AG04449 (cell line): Measurements from ENCODE around the gene ENC1.

Source experiments
- CTCF ChIA-PET: fragments of 350-600 bp; formaldehyde crosslinking; extraction: SDS; loops from one replicate; lab custom pipeline; 2021; ENCODE audit warnings: antibody characterized with exemption; lab: Yijun Ruan, JAX
- POLR2A ChIA-PET: fragments of 400-600, 350-600 bp; formaldehyde crosslinking; extraction: SDS; loops from one replicate; lab custom pipeline; 2020; ENCODE audit warnings: antibody characterized with exemption, inconsistent platforms; lab: Yijun Ruan, JAX
- DNase-seq: peaks from one replicate; pipeline ENCODE4 v3.0.0-alpha.2; 2010; ENCODE audit warnings: low read depth, low spot score
- H3K4me3 ChIP-seq: 2 replicates; pipeline ENCODE4 v1.5.1; 2011; ENCODE audit warnings: low read depth, mild to moderate bottlenecking, control low read depth, low read length
- TF ChIP-seq, protein P1 (sequence below): IDR thresholded peaks from one replicate; pipeline ENCODE4 v1.5.1; 2011; ENCODE audit warnings: mild to moderate bottlenecking, moderate library complexity, low read length, control low read depth, inconsistent platforms; ENCODE audit not compliant: insufficient read depth; ENCODE audit errors: missing control alignments

ENC1 gene

DNA sequence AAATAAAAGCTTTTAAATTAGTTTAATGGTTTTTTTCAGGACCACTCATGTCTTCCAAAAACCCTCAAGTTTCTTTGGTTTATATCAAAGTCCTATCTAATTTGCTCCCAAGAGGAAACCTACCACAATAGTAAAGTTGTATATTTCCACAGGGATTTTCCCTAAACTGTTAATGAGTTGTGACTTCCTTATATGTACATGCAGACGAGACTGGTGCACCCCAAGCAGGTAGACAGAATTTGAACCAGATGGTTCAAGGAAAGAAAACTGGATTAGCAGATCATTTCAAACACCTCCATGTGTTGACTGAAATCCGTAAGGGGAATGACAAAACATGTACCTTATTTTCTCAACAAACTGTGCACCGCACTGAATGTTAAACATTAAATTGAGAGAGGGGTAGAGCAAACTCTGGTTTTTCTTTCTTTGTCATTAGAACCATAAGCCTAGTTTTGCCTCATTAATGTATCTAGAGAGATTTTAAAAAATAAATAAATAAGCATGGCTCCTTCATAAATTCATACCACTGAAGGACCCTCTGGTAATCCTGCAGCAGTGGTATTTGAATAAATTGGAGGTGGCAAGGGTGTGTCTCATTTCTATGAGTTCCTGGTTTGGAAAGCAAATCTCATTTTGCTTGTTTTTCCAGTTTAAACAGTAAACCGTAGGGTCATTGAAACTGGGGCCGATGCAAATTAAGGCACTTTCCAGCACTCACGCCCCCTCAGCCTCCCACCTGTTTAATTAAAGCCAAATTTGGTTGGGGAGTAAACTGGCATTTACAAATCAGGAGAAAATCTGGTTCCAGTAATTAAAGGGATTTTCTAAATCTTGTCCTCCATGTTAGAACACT lies 51.1 kb downstream of the ENC1 start:
- CTCF ChIA-PET = no interaction called here
- H3K4me3 ChIP-seq = no peak overlapping the region
- no peak for DNase-seq
- POLR2A ChIA-PET = no interaction called here
- TF ChIP-seq, protein P1, sequence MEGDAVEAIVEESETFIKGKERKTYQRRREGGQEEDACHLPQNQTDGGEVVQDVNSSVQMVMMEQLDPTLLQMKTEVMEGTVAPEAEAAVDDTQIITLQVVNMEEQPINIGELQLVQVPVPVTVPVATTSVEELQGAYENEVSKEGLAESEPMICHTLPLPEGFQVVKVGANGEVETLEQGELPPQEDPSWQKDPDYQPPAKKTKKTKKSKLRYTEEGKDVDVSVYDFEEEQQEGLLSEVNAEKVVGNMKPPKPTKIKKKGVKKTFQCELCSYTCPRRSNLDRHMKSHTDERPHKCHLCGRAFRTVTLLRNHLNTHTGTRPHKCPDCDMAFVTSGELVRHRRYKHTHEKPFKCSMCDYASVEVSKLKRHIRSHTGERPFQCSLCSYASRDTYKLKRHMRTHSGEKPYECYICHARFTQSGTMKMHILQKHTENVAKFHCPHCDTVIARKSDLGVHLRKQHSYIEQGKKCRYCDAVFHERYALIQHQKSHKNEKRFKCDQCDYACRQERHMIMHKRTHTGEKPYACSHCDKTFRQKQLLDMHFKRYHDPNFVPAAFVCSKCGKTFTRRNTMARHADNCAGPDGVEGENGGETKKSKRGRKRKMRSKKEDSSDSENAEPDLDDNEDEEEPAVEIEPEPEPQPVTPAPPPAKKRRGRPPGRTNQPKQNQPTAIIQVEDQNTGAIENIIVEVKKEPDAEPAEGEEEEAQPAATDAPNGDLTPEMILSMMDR = no peak

DNA sequence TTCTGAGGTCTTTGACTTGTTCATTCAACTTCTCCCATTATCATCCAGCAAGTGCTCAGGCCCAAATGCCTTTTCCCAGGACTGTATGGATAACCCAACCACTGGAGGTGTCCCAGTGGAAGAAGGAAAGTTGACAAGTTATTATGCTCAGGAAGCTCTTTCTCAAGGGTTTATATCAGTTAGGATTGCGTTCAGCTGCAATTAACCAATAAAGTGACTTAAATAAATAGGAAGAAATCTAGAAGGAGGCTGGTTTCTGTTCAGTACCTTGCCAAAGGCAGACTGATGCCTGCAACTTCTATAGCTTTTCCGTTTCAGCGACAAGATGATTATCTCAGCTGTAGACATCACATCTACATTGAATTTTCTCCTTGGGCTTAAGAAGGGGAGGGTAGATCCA lies 52.1 kb downstream of the ENC1 start:
- TF ChIP-seq, protein P1 = no peak
- ChIA-PET POLR2A (no interaction called here), CTCF (no interaction called here)
- no peak for DNase-seq
- H3K4me3 ChIP-seq = no peak overlapping the region

DNA sequence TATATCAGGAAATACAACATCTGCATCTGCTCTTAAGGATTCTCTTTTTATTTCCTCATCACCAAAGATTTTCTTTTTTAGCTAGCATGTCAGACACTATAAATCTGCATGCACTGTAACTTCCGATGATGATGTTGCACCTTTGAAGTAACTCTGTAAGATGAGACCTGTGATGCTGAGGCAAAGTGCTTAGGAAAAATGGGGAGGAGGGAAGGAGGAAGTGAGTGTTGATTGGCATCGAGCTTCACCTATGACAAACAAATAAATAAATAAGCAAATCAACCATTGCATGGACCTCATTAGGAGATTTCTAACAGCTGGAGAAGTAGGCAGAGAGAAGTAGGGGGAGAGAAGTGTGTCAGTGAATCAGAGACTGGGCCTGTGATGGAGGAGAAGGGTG lies 52.6 kb downstream of the ENC1 start:
- CTCF ChIA-PET = no interaction called here
- TF ChIP-seq, protein P1 = no peak
- POLR2A ChIA-PET = no interaction called here
- no peak for DNase-seq
- no peak overlapping the region for H3K4me3 ChIP-seq

DNA sequence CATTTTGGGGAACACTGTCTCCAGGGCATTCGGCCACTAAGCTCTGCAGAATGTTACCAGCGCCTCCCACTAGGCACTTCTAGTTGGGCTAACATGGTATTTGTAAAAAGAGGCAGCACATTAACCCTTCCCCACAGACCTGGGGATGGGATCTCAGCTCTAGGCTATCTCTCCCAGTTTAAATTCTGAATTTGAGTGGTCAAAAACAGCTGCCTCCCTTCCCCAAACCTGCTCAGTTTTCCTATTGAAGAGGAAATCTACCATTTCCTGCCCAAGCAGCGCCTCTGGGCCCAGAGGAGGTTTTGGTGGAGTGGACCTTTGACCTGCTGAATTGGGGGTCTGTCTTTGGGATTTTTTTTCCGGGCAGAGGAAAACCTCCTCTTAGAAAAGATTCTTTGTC lies 53.2 kb downstream of the ENC1 start:
- POLR2A ChIA-PET = no interaction called here
- no peak for DNase-seq
- TF ChIP-seq, protein P1 = no peak
- H3K4me3 ChIP-seq = no peak overlapping the region
- CTCF ChIA-PET = no interaction called here

DNA sequence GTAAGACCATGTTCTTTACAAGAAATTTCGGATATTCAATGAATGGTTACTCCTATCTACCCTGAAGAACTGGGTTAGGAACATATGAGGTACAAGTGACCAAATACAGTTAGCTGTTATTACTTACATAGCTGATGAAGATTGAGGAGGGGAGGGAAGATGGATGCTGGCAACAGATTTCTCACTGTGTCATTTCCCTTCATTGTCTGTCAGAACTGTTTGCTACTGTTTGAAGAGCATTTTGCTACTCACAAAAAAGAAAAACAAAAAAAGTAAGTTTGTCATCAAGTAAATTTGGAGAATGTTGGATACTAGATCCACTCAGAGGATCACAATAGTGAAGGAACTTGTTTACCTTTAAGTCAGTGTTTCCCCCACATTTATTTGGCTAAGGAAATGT lies 53.7 kb downstream of the ENC1 start:
- POLR2A ChIA-PET = no interaction called here
- CTCF ChIA-PET = no interaction called here
- no peak for DNase-seq
- no peak overlapping the region for H3K4me3 ChIP-seq
- TF ChIP-seq, protein P1 = no peak

DNA sequence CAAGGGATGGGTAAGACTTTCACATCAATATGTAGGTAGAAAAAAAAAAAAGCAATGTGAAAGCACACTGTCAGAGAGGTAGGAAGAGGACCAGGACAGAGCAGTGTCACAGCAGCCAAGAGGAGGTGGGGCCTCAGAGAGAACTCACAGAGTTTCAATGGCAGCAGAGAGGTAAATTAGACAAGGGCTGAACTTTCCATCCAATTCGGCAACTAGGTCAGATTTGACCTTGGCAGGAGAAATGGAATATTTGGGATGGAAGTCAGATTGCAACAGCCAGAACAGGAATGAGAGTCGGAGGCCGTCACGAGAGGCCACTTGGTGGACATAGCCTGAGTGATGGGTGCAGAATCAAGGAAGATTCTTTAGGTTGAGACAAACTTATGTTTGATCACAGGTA lies 57.7 kb downstream of the ENC1 start:
- POLR2A ChIA-PET = no interaction called here
- H3K4me3 ChIP-seq = no peak overlapping the region
- DNase-seq = no peak
- CTCF ChIA-PET = no interaction called here
- TF ChIP-seq, protein P1 = no peak
